ENCODE data around the gene TRIM45.

TRIM45 gene

GRCh38 chr1:117096951-117097408, 24.6 kb downstream of the TRIM45 start:
- H3K27ac ChIP-seq (ENCODE audit: low read length): no peak overlapping the region
- no peak overlapping the region for H3K4me3 ChIP-seq (ENCODE audit: low read length)
- no peak overlapping the region for H3K9ac ChIP-seq (ENCODE audit: low read length)
- H3K4me1 ChIP-seq (ENCODE audit: control insufficient read depth, low read depth, low read length): peaks cover 14% of the 10 kb centered on the region
- no peaks in the 10 kb centered on the region for H3K9me3 ChIP-seq (ENCODE audit: control insufficient read depth, low read depth, low read length)
- peaks cover 97% of the 10 kb centered on the region for H3K36me3 ChIP-seq (ENCODE audit: control insufficient read depth, low read depth, low read length)
- H3K27me3 ChIP-seq (ENCODE audit: control insufficient read depth, insufficient read depth, low read length): no peaks in the 10 kb centered on the region

- Histone ChIP-seq H3K4me3 (ENCODE audit: low read length) (no peak overlapping the region), H3K27me3 (ENCODE audit: control insufficient read depth, insufficient read depth, low read length) (no peaks in the 10 kb centered on the region), H3K36me3 (ENCODE audit: control insufficient read depth, low read depth, low read length) (peaks cover 97% of the 10 kb centered on the region), H3K27ac (ENCODE audit: low read length) (no peak overlapping the region), H3K9ac (ENCODE audit: low read length) (no peak overlapping the region), H3K4me1 (ENCODE audit: control insufficient read depth, low read depth, low read length) (peaks cover 14% of the 10 kb centered on the region), H3K9me3 (ENCODE audit: control insufficient read depth, low read depth, low read length) (no peaks in the 10 kb centered on the region)
Observed at GRCh38 chr1:117094841-117095604, 26.5 kb downstream of the TRIM45 start.

DNA sequence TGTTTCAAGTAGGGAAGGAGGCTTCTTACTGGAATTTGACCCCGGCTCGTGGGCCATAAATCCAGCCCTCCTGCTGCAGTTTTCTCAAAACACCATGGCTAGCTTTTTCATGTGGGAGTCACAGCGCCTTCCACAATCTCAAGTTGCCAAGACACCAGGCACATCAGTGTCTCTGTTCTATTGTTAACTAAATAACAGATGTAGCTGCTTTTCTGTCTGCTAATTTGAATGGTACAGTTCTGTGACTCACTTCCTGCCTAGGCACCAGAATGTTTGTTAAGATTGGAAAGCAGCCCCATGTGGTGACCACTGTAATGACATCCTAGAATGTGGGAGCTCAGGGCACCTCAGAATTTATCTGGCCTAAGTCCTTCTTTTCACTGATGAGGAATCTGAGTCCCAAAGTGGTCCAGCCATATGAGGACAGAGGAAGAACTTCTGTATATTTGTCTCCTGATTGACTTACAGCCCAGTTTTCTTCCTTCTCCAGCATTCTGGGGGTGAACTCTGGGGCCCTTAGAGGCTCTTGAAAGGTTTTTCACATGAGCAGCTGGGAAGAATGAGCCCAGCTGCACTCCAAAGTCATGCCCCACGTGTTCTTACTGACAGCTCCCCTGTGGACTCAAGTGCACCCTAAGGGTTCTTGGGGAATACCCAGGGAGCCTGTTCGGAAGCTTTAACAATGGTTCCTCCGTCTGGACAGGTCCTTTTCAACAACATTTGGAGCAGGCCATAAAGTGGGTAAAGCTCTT, 27.5 kb downstream of the TRIM45 start:
- peaks cover 91% of the 10 kb centered on the region for H3K36me3 ChIP-seq (ENCODE audit: control insufficient read depth, low read depth, low read length)
- peak overlapping the region; percentile 30 for H3K9ac ChIP-seq (ENCODE audit: low read length)
- peak overlapping the region; percentile 75 for H3K27ac ChIP-seq (ENCODE audit: low read length)
- H3K27me3 ChIP-seq (ENCODE audit: control insufficient read depth, insufficient read depth, low read length): no peaks in the 10 kb centered on the region
- peaks cover 14% of the 10 kb centered on the region for H3K4me1 ChIP-seq (ENCODE audit: control insufficient read depth, low read depth, low read length)
- no peak overlapping the region for H3K4me3 ChIP-seq (ENCODE audit: low read length)
- no peaks in the 10 kb centered on the region for H3K9me3 ChIP-seq (ENCODE audit: control insufficient read depth, low read depth, low read length)

- no peak overlapping the region for H3K9ac ChIP-seq (ENCODE audit: low read length)
- H3K9me3 ChIP-seq (ENCODE audit: control insufficient read depth, low read depth, low read length): no peaks in the 10 kb centered on the region
- peak overlapping the region; percentile 75 for H3K27ac ChIP-seq (ENCODE audit: low read length)
- H3K4me1 ChIP-seq (ENCODE audit: control insufficient read depth, low read depth, low read length): peaks cover 14% of the 10 kb centered on the region
- no peaks in the 10 kb centered on the region for H3K27me3 ChIP-seq (ENCODE audit: control insufficient read depth, insufficient read depth, low read length)
- H3K36me3 ChIP-seq (ENCODE audit: control insufficient read depth, low read depth, low read length): peaks cover 88% of the 10 kb centered on the region
- H3K4me3 ChIP-seq (ENCODE audit: low read length): no peak overlapping the region
Observed at GRCh38 chr1:117093091-117093534, 28.4 kb downstream of the TRIM45 start.

GRCh38 chr1:117092594-117092993, 29.0 kb downstream of the TRIM45 start:
- H3K4me1 ChIP-seq (ENCODE audit: control insufficient read depth, low read depth, low read length): peaks cover 14% of the 10 kb centered on the region
- H3K4me3 ChIP-seq (ENCODE audit: low read length): no peak overlapping the region
- no peak overlapping the region for H3K9ac ChIP-seq (ENCODE audit: low read length)
- H3K27me3 ChIP-seq (ENCODE audit: control insufficient read depth, insufficient read depth, low read length): no peaks in the 10 kb centered on the region
- H3K27ac ChIP-seq (ENCODE audit: low read length): peak overlapping the region; percentile 25
- H3K9me3 ChIP-seq (ENCODE audit: control insufficient read depth, low read depth, low read length): no peaks in the 10 kb centered on the region
- H3K36me3 ChIP-seq (ENCODE audit: control insufficient read depth, low read depth, low read length): peaks cover 88% of the 10 kb centered on the region

DNA sequence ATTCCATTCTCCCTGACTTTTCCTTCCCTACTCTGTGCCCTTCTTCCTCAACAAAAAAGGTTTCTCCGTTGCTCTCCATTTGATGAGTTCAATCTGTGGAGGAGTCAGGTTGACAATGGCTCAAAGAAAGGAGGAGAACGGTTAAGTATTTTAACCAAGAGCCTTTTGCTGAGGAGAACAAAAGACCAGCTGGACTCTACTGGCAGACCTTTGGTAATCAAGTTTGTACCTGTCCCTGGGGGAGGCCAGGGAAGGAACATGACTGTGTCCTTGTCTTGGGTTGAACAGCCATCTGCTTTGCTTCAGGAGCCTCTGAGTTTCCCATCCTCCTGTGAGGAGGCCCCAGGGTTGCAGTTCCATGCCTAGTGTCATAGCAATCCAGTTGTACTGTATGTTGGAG, 31.6 kb downstream of the TRIM45 start:
- Histone ChIP-seq H3K9me3 (ENCODE audit: control insufficient read depth, low read depth, low read length) (no peaks in the 10 kb centered on the region), H3K4me1 (ENCODE audit: control insufficient read depth, low read depth, low read length) (peaks cover 14% of the 10 kb centered on the region), H3K27me3 (ENCODE audit: control insufficient read depth, insufficient read depth, low read length) (no peaks in the 10 kb centered on the region), H3K36me3 (ENCODE audit: control insufficient read depth, low read depth, low read length) (peaks cover 76% of the 10 kb centered on the region), H3K4me3 (ENCODE audit: low read length) (no peak overlapping the region), H3K27ac (ENCODE audit: low read length) (no peak overlapping the region), H3K9ac (ENCODE audit: low read length) (no peak overlapping the region)

DNA sequence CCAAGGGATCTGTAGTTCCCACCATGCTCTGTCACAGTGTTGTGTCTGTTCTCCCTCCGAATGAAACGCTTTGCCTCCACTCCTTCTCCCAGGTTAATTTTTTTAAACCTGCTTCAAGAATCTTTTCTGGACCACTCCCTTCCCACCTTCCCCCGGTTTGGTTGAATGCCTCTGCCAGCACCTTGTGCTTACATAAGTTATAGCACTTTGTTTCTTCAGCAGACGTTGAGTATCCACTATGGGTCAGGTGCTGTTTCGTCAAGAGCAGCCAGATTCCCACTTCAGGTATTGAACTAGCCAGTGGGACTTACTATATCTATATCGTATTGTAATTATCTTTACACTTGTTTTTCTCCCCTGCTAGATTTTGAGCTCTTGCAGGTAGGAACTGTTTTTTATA, 33.9 kb downstream of the TRIM45 start:
- Histone ChIP-seq H3K4me3 (ENCODE audit: low read length) (no peak overlapping the region), H3K27me3 (ENCODE audit: control insufficient read depth, insufficient read depth, low read length) (no peaks in the 10 kb centered on the region), H3K9ac (ENCODE audit: low read length) (no peak overlapping the region), H3K36me3 (ENCODE audit: control insufficient read depth, low read depth, low read length) (peaks cover 71% of the 10 kb centered on the region), H3K9me3 (ENCODE audit: control insufficient read depth, low read depth, low read length) (no peaks in the 10 kb centered on the region), H3K27ac (ENCODE audit: low read length) (no peak overlapping the region), H3K4me1 (ENCODE audit: control insufficient read depth, low read depth, low read length) (peaks cover under 1% of the 10 kb centered on the region)

DNA sequence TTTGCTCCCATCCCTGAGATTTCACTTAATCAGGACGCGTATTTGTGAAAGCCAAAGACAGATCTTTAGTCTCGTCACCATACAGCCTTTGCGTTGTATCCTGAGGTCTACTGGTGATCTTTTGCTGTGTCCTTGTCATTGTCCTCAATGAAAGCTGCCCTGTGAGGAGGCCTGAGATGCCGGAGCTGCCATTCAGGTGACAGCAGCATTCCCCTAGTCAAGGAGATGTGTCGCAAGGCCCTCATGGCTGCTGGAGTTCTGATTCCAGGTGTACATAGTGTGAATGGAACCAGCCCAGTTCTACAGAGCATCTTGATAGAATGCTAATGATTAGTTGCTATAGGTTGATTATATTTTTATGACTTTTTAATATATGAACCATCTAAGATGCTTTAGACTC, 37.3 kb downstream of the TRIM45 start:
- Histone ChIP-seq H3K27me3 (ENCODE audit: control insufficient read depth, insufficient read depth, low read length) (no peaks in the 10 kb centered on the region), H3K9ac (ENCODE audit: low read length) (no peak overlapping the region), H3K27ac (ENCODE audit: low read length) (no peak overlapping the region), H3K4me3 (ENCODE audit: low read length) (no peak overlapping the region), H3K9me3 (ENCODE audit: control insufficient read depth, low read depth, low read length) (no peaks in the 10 kb centered on the region), H3K36me3 (ENCODE audit: control insufficient read depth, low read depth, low read length) (peaks cover 75% of the 10 kb centered on the region), H3K4me1 (ENCODE audit: control insufficient read depth, low read depth, low read length) (no peaks in the 10 kb centered on the region)

DNA sequence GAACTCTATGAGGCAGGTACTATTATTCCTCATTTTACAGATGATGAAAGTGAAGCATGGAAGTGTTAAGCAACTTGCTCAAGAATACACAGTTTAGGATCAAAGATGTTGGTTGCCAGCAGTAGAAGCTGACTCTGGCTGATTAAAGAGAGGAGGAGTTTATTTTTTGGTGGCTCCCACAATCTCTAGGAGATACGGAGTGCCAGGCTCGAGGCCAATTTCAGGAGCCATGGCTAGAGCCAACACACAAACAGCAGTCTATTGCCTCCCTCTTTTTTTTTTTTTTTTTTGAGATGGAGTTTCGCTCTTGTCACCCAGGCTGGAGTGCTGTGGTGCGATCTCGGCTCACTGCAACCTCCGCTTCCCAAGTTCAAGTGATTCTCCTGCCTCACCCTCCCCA, 41.8 kb downstream of the TRIM45 start:
- Histone ChIP-seq H3K27ac (ENCODE audit: low read length) (no peak overlapping the region), H3K4me3 (ENCODE audit: low read length) (no peak overlapping the region), H3K27me3 (ENCODE audit: control insufficient read depth, insufficient read depth, low read length) (no peaks in the 10 kb centered on the region), H3K36me3 (ENCODE audit: control insufficient read depth, low read depth, low read length) (peaks cover 92% of the 10 kb centered on the region), H3K9ac (ENCODE audit: low read length) (no peak overlapping the region), H3K4me1 (ENCODE audit: control insufficient read depth, low read depth, low read length) (no peaks in the 10 kb centered on the region), H3K9me3 (ENCODE audit: control insufficient read depth, low read depth, low read length) (no peaks in the 10 kb centered on the region)

DNA sequence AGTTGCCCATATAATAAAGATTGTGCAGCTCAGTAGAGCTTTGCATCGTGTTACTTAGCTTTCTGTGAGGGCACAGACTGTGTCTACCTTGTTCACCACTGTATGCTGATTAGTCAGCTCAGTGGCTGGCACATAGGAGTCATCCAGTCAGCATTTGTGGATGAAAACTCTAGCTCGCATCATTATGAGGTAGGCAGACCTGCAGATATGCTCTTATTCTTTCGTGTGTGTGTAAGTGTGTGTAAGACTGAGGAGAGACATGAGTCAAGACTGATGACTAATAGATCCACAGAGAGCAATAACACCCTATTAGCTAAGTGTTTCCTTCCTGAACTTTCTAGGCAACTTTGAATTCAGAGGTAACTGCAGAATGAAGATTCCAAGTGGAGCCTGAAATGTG, 44.3 kb downstream of the TRIM45 start:
- Histone ChIP-seq H3K27ac (ENCODE audit: low read length) (no peak overlapping the region), H3K36me3 (ENCODE audit: control insufficient read depth, low read depth, low read length) (peaks cover 90% of the 10 kb centered on the region)

DNA sequence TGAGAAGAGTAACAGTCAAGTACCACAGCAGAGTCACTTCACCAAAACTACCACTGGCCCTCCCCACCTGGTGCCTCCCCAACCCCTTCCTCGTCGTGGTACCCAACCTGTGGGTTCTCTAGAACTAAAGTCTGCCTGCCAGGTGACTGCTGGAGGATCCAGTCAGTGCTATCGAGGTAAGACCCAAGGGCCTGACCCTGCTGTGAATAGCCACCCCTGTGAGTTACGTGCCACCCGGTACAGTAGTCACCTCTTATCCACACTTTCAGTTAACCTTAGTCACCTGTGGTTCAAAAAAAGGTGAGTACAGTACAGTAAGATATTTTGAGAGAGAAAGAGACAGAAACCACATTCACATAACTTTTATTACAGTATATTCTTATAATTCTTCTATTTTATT, 44.9 kb downstream of the TRIM45 start:
- Histone ChIP-seq H3K27ac (ENCODE audit: low read length) (no peak overlapping the region), H3K9ac (ENCODE audit: low read length) (no peak overlapping the region), H3K27me3 (ENCODE audit: control insufficient read depth, insufficient read depth, low read length) (no peaks in the 10 kb centered on the region), H3K4me3 (ENCODE audit: low read length) (no peak overlapping the region), H3K4me1 (ENCODE audit: control insufficient read depth, low read depth, low read length) (no peaks in the 10 kb centered on the region), H3K36me3 (ENCODE audit: control insufficient read depth, low read depth, low read length) (peaks cover 83% of the 10 kb centered on the region), H3K9me3 (ENCODE audit: control insufficient read depth, low read depth, low read length) (no peaks in the 10 kb centered on the region)

More for the DNA sequence above, 44.3 kb downstream of the TRIM45 start:
- no peaks in the 10 kb centered on the region for H3K27me3 ChIP-seq (ENCODE audit: control insufficient read depth, insufficient read depth, low read length)
- no peaks in the 10 kb centered on the region for H3K9me3 ChIP-seq (ENCODE audit: control insufficient read depth, low read depth, low read length)
- no peaks in the 10 kb centered on the region for H3K4me1 ChIP-seq (ENCODE audit: control insufficient read depth, low read depth, low read length)
- no peak overlapping the region for H3K9ac ChIP-seq (ENCODE audit: low read length)
- no peak overlapping the region for H3K4me3 ChIP-seq (ENCODE audit: low read length)
